Fibroblast of peridontal ligament (primary cell): Measurements from ENCODE around the gene CDK13.

Source experiments
- DNase-seq: peaks from one replicate; pipeline ENCODE4 v3.0.0-alpha.2; 2010; ENCODE audit errors: extremely low read depth

Gene CDK13

DNA sequence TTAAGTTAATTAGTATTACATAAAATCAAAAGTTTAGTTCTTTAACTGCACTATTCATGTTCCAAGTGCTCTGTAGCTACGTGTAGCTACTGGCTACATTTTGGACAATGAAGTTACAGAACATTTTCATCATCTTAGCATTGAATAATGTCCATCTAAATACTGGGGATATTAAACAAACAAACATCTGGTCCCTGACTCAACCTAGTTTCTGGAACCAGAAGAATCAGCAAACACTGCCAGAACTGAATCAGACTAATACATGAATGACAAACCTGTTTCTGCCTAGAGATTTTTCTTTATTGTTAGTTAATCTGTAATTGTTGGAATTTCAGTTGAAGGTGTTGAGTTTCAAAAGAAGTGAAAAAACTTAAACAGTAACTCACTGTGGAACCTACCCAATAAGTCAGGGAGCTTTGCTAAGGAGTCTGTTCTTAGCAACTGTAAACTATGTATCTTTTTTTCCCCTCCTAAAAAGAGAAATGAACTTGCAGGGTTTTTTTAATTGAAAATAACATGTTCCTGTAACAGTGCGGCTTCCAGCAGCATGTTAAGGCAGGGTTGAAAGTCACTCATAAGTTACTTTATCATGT is 58.3 kb downstream of the CDK13 start:
- DNase-seq, result peak; percentile 94

DNA sequence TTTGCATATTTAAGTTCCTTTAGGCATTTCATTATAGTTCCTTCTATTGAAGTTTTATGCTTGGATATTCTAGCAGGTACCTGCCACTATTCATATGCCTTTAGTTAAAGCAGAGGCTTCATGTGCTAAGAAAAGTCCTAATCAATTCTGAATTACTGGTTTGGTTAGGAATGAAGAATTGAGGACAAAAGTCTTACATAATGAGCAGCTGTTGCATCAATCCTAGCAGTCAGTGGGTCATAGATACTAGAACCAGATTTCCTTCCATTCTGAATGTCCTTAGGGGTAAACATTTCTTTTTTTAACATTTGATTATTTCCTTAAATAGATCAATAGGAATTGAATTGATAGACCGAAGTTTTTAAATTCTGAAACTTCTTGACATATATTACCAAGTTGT is 59.2 kb downstream of the CDK13 start:
- peak; percentile 57 for DNase-seq

DNA sequence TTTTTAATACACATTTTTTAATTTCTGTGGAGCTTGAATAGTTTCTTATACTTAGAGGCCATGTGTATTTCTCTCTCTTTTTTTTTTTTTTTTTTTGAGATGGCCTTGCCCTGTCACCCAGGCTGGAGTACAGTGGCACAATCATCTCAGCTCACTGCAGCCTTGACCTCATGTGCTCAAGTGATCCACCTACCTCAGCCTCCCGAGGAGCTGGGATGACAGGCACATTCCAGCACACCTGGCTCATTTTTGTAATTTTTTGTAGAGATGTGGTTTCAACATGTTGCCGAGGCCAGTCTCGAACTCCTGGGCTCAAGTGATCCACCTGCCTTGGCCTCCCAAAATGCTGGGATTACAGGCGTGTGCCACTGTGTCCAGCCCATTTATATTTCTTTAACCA is 64.3 kb downstream of the CDK13 start:
- DNase-seq, result no peak

DNA sequence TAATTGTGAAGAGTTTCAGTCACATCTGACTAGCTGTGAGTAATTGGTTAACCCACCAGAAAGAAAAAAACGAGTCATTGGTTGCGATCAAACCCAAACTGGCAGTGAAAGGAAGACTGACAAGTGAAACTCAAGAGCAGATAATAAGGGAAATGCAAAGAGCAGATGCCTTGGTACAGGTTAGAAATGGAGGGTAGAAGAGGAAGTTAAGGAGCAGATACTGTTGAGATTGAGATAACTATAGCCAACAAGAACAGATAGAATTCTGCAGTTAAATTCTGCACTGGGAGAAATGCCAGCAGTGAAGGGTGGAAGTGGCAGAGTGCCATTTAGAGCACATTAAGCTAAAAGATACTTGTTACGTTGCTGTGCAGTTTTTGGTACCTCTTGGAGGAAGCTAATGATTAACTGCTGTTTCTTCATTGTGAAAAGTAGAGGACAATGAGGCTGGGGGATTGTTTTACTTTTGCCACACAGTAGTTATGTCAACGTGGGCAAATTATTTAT is 65.8 kb downstream of the CDK13 start:
- peak; percentile 72 for DNase-seq

DNA sequence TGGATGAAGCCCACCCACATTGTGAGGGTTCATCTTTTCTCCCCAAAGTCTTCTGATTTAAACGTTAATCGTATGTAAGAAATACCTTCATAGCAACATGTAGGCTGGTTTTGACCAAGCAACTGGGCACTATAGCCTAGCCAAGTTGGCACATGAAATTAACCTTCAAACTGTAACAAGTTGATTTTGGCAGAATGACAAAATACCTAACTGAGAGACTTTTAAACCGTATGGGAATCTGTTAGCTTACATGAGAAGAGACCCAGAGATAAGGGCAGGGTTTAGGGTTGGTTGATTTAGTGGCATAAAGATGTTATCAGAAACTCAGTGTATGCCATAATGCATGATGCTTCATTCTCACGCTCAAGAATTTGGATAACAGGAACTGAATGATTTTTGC is 69.5 kb downstream of the CDK13 start:
- no peak for DNase-seq

DNA sequence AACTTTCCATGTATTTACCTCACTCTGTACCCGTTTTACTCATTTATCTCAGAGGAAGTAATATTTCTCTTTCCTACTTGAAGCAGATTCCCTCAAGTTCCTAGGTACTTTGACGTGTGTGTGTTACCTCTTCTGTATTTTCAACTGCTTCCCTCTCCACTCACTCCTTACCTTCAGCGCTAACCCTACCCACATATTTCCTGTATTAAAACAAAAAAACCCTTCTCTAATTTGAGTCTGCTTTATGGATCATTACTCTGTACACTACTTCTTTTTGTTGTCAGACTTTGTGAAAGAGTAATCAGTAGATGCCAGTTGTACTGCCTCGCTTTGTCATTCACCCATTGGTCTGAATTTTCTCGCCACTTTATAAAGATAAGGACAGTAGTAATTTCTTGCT is 74.0 kb downstream of the CDK13 start:
- DNase-seq, result no peak

DNA sequence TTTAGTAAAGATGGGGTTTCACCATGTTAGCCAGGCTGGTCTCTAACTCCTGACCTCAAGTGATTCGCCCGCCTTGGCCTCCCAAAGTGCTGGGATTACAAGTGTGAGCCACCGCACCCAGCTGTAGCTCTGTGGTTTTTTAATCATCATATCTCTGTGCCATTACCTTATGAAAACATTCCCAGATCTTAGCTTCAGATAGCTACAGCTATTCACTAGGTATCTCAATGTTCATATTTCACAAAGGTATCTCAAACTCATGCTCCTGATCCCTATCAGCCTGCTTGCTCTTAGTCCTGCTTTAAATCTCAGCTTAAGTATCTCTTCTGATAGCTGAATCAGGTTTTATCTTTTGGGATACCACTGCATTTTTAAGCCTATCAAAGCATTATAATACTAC is 74.8 kb downstream of the CDK13 start:
- no peak for DNase-seq

DNA sequence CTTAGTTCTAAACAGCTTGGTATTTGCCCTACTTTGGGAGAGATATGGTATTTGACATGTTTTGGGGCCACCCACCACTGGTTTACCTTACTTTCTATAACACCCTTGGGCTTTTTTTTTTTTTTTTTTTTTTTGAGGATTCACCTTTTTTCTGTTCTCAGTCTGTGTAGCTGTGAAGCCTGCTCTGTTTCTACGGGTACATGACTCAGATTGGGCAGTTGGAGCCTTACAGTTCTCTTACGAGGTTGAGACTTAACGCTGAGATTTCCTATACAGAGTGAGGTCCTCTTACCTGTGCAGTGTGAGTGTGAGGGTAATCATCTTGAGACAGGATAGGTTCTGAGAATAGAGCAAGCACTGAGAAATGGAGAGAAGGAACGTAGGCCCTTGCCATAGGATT is 77.5 kb downstream of the CDK13 start:
- no peak for DNase-seq

DNA sequence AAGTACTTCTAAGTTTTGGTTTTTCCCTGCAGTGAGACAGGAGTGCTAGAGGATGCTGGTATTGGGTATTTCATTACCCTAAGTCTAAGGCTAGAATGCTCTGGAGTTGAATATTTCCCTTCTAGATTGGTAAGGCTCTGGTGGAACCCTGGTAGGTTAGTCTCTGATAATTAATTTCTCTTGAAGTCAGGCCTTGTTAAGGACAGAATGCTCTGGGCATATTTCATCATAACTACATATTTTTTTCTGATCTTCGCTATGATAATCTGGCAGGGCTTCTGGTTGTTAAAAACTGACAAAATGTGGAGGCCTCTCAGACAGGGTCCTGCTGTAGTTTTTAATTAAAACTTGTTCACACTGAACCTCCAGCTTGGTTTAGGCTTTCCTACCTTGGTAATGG is 83.8 kb downstream of the CDK13 start:
- no peak for DNase-seq

DNA sequence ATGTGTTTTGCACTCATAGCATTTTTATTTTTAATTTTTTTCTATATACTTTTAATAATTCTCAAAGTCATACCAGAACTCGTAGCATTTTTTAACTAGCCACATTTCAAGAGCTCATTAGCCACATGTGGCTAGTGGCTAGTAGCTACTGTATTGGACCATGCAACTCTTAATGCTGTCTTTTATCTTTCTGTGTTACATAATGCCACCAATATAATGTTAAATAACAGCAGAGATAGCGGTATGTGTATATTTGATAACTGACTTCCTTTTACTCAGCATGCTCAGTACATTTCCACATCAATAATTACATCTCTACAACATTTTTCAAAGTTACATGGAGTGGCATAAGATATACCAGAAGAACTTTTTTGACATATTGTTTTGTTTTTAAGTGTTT is 91.4 kb downstream of the CDK13 start:
- no peak for DNase-seq

DNA sequence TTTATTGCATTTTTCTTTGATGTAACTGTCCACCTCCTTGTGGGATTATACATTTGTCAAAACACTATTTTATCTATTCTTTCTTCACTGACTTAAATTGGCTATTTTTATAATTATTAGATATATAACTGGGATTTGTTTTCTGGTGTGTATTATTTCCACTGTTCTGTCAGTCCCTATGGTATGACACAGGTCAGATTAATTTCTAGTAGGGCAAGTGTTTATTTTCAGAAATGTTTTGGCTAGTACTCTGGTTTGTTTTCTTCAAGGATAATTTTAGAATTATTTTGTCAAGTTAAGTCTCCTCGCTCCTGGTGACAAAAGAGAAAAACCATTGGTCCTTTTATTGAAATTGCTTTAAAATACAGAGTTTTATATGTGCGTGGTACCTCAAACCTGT is 93.1 kb downstream of the CDK13 start:
- DNase-seq, result no peak

DNA sequence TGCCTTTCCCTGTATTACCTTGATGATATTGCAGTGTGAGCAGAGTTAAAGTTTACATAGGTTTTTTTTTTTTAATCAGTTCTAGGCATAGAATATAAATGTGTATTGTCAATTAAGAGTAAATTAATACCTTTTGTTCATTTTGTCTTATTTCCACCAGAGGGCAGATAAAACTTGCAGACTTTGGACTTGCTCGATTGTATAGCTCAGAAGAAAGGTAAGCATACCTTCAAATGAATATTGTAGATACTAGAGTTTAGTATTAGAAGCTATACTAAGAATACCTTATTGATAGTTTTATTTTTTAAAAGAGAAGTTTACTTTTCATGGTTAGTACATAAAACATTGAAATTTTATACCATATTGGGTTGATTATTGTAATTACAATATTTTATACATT is 97.6 kb downstream of the CDK13 start:
- DNase-seq, result no peak

DNA sequence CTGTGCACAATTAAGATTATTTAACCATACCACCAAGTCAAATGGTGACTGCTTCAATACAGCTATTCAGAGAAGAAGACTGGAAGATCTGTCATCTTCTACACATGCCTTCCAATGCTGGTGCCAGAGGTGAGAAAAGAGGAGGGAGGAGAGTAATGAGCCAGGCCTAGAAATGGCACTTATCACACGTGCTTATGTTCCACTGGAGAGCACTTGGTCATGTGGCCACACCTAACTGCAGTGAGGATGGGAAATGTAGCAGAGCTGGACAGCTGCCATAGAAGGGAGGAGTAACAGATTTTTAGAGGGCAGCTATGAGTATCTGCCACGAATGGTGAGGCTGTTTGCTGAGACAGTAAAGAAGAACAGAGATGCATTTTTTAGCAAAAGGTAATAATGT is 107.2 kb downstream of the CDK13 start:
- peak; percentile 33 for DNase-seq

DNA sequence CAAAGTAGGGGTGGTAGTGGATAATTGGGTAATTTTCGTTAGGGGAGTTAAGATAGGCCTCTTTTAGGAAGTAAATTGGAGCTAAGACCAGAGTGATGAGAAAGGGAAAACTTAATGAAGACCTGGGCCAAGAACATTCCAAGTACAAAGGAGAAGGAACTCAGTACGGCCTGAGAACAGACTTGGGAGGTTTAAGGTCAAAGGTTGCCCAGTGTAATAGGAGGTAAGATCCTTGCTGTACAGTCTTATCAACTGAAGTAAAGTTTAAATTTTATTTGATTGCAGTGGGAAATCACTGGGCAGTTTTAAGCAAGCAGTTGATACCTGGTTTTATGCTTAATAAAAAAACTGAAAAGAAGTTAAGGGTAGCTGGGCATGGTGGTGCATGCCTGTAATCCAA is 108.0 kb downstream of the CDK13 start:
- no peak for DNase-seq

DNA sequence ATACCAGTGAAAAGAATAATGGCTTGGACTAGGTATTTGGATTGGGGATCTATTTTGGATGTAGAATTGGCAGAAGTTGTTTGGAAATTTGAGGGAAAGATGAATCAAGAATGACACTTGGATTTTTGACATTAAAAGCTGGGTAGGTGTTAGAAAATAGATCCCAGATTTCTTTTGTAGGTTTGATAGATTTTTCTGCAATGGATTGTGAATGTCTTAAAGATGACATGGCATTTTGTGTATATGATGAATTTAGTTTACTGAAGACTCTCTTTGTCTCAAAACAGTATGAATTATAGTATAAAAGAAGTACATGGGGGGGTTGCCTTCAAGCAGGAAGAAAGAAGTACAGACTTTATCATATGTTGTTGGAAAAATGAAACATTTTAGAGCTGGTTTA is 108.6 kb downstream of the CDK13 start:
- peak; percentile 35 for DNase-seq

DNA sequence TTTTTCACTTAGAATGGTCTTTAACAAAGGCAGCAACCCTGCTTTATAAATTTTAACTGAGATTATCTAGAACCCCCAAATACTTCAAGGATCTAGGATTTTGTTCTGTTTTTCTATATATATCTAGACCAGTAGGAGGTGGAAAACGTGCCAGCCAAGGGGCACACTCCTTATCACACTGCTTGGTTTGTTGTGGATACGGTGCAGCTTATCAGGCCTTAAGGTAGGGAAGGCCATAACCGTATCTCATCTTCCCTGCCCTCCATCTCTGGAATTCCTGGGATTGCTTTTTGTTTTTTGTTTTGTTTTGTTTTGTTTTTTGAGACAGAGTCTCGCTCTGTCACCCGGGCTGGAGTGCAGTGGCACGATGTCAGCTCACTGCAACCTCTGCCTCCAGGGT is 109.0 kb downstream of the CDK13 start:
- DNase-seq, result no peak

DNA sequence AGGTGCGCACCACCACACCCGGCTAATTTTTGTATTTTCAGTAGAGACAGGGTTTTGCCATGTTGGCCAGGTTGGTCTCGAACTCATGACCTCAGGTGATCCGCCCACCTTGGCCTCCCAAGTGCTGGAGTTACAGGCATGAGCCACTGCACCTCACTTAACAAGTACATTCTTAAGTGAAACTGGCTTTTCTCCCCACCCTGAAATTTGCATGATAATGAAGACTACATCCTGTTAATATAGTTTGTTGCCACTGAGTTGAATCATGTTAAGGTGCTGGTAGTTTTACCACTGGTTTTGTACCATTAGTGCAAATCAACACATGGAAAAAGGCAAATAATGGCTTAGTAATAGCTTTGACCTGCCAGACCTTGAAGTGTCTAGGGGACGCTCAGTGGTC is 122.2 kb downstream of the CDK13 start:
- no peak for DNase-seq

DNA sequence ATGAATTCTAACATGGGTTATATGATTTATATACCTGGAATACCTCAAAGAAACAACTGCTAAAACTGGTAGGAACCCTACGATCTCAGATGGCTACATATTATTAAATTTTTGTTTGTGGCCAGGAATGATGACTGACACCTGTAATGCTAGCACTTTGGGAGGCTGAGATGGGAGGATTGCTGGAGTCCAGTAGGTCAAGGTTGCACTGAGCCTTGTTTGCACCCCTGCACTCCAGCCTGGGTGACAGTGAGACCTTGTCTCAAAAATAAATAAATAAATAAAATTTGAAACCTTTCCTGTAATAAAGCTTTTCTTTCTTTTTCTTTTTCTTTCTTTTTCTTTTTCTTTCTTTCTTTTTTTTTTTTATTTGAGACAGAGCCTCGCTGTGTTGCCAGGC is 123.2 kb downstream of the CDK13 start:
- DNase-seq, result no peak

DNA sequence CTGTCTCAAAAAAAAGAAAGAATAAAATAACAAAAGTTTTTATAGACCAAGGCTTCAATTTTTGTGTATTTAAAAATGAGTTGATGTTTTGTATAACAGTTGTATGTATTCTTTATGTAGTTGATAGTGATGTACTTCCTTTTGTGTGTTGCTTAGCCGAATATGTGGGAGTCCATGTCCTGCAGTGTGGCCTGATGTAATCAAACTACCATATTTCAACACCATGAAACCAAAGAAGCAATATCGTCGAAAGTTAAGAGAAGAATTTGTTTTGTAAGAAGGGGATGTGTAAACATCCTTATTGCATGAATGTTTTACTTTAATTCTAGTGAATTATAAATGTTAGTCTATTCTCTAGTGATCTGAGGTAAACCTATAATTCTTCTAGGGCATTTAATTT is 127.8 kb downstream of the CDK13 start:
- DNase-seq, result peak; percentile 83

DNA sequence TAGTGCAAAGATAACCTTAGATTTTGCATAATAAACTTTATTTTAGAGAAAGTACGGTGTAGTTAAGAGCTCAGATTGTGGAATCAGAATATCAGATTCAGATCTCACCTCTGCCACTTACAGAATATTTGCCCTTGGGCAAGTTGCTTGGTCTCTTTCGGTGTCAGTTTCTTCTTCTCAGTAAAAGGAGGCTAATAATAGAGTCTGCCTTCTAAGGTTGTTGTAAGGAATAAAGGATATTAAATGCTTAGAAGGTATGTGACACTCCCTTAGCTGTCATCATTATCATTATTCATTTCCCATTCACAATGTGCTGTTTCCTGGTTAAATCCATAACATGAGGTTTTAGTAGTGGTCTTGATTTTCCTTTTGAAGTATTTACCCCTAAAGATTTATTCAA is 142.1 kb downstream of the CDK13 start:
- no peak for DNase-seq

DNA sequence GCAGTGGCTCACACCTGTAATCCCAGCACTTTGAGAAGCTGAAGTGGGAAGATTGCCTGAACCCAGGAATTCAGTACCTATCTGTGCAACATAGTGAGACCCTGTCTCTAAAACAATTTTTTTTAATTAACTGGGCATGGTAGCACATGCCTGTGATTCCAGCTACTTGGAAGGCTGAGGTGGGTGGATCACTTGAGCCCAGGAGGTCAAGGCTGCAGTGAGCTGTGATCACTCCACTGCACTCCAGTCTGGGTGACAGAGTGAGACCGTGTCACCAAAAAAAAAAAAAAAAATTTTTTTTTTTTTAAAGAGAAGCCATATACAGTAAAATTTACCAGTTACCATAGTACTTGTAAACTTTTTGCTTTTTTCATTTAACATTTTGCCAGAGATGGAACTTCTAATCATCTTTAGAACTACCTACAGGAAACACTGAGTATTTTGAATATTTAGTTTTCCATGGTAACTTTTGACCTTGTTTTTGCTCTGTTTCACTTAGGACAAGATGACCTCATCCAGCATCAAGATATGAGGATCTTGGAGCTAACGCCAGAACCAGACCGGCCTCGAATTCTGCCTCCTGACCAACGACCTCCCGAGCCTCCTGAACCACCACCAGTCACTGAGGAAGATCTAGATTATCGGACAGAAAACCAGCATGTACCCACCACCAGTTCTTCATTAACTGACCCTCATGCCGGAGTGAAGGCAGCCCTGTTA is 143.7 kb downstream of the CDK13 start:
- DNase-seq, result no peak

DNA sequence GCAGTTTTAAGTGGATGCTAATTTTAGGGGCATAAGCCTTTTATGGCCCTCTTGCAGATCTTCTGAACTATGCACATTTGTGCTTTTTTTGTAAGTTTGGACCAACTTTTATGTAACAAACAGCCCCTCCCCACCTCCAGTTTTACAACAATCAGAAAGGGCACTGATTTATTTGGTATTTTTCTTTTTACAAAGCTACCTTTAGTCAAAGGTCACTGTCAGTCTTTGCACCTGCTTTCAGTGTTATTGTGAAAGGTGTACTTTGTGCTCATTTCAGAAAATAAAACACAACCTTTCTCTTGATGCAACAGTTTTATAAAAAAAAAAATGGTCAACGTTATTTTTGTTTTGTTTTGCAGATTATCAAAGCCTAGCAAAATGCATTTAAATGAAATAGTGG is 145.2 kb downstream of the CDK13 start:
- no peak for DNase-seq

DNA sequence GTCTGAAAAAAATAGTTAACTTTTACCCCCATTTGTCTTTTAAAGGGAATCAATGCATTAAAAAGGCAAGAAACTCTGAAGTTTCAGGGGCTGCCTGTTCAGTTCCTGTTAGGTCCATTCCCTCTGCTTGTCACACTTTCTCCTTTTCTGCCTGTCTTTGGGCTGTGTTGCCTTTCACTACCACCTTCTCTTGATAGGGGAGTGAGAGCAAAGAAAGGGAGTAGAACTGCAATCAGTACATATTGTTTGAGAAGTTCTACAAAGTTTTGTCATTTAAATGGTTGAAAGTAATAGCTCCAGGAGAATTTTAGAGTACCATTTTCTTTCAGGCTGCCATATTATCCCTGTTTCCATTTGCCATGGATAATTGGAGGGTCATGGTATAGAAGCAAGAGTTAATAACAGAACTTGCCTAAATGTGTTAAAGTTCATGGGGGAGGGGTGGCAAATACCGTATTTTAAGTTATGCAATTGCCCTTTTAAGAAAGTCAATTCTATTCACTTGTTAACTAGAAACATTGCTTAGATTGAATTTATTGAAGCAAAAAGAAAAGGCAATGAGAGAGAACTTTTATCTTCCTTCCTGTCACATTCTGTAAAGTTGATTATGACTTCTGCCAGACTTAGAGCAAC is 145.8 kb downstream of the CDK13 start:
- DNase-seq, result no peak
